ENCODE data around the gene DLK2. TPM values are rescaled to one million over a fixed set of nuclear protein-coding genes. Genes with fewer than 3 reads are reported as not detected.

Gene DLK2
- total RNA-seq, 1 experiment from 2014 or later = 1.6 TPM

- no peak overlapping the region for H3K4me2 ChIP-seq (ENCODE audit: low read length)
- TF ChIP-seq YY1 (IDR thresholded peaks at IDR 0.05; ENCODE audit: extremely low read depth, insufficient replicate concordance, low read depth, low read length) = no peak
- TF ChIP-seq SRF (IDR thresholded peaks at IDR 0.05; ENCODE audit: low read depth) = no peak
- CTCF ChIA-PET = no interaction called here
- H2AFZ ChIP-seq (ENCODE audit: low read depth, low read length, poor library complexity, severe bottlenecking) = no peak overlapping the region
- no peak overlapping the region for H3K4me3 ChIP-seq (replicated peaks in 1 of 2; ENCODE audit: low read depth in 1 of 2, low read length in 2 of 2)
- POLR2A ChIA-PET = interaction anchor here (0.8 kb wide), 1 partner anchor 16 kb away, joined by 4 read pairs; the partner anchor contains the start of gene TJAP1
- RAD21 ChIA-PET (ENCODE audit: low non-redundant PET in 1 of 2, low total read pairs in 2 of 2, uncharacterized antibody in 2 of 2, unreplicated experiment in 2 of 2) = no interaction called here
- no peaks in the 10 kb centered on the region for H3K27me3 ChIP-seq (ENCODE audit: insufficient read depth, low read length)
- H3K9me3 ChIP-seq (ENCODE audit: control insufficient read depth in 1 of 2, insufficient read depth in 1 of 2, low read depth in 1 of 2, low read length in 2 of 2) = no peaks in the 10 kb centered on the region
- H3K9ac ChIP-seq (ENCODE audit: low read length) = no peak overlapping the region
- H3K27ac ChIP-seq (ENCODE audit: low read depth, low read length) = no peak overlapping the region
- no peaks in the 10 kb centered on the region for H3K79me2 ChIP-seq (ENCODE audit: insufficient read depth, low read length)
- H4K20me1 ChIP-seq (ENCODE audit: insufficient read depth) = no peaks in the 10 kb centered on the region
- intact Hi-C loops (cut with micrococcal nuclease) = no loop called here
- H3K4me1 ChIP-seq (ENCODE audit: control insufficient read depth in 1 of 2, insufficient read depth in 2 of 2, low read length in 2 of 2) = peaks cover 3 to 16% of the 10 kb centered on the region in 2 experiments; a peak in 3 of 4 replicates
- H3K9me2 ChIP-seq (ENCODE audit: insufficient read depth) = no peaks in the 10 kb centered on the region
- ATAC-seq (no peak), DNase-seq (ENCODE audit: low read depth, low spot score) (no peak)
- no TSS peak for BruUV-seq (replicated peaks)
- H3K36me3 ChIP-seq (ENCODE audit: control insufficient read depth in 1 of 2, insufficient read depth in 2 of 2, low read length in 2 of 2) = no peaks in the 10 kb centered on the region
Observed at GRCh38 chr6:43461936-43462335, 6.6 kb upstream of the DLK2 start.

DNA sequence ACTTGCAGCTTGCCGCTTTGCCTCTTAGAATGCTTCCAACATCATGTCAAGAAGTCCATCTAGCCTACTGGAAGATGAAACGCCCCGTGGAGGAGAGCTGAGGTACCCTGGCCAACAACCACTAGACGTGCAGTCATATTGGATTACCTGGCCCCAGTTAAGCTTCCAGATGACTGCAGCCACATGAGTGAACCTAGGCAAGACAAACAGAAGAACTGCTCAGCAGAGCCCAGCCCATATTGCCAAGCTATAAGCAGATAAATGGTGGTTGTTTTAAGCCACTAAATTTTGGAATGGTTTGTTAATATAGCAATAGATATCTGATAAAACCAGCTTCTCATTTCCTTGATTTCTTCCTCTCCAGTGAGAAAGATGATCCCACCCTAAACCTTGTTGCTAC, 4.7 kb upstream of the DLK2 start:
- no peak overlapping the region for H3K9ac ChIP-seq (ENCODE audit: low read length)
- H3K9me3 ChIP-seq (ENCODE audit: control insufficient read depth in 1 of 2, insufficient read depth in 1 of 2, low read depth in 1 of 2, low read length in 2 of 2) = no peaks in the 10 kb centered on the region
- no peaks in the 10 kb centered on the region for H3K79me2 ChIP-seq (ENCODE audit: insufficient read depth, low read length)
- no peaks in the 10 kb centered on the region for H3K27me3 ChIP-seq (ENCODE audit: insufficient read depth, low read length)
- no peaks in the 10 kb centered on the region for H4K20me1 ChIP-seq (ENCODE audit: insufficient read depth)
- ATAC-seq (no peak), DNase-seq (ENCODE audit: low read depth, low spot score) (no peak)
- no peak for TF ChIP-seq TCF7L2 (IDR thresholded peaks at IDR 0.05; ENCODE audit: borderline replicate concordance, extremely low read depth, insufficient read depth, insufficient read length)
- TF ChIP-seq EGR1 (IDR thresholded peaks at IDR 0.05; ENCODE audit: low read depth) = no peak
- no peak for TF ChIP-seq FOSL1 (IDR thresholded peaks at IDR 0.05; ENCODE audit: low read depth)
- H3K9me2 ChIP-seq (ENCODE audit: insufficient read depth) = no peaks in the 10 kb centered on the region
- ChIA-PET POLR2A (no interaction called here), CTCF (interaction anchor here (0.9 kb wide), 1 partner anchor 37 kb away, joined by 3 read pairs; no protein-coding TSS in a partner anchor), RAD21 (ENCODE audit: low non-redundant PET in 1 of 2, low total read pairs in 2 of 2, uncharacterized antibody in 2 of 2, unreplicated experiment in 2 of 2) (no interaction called here)
- intact Hi-C loops (cut with micrococcal nuclease) = no loop called here
- H3K36me3 ChIP-seq (ENCODE audit: control insufficient read depth in 1 of 2, insufficient read depth in 2 of 2, low read length in 2 of 2) = no peaks in the 10 kb centered on the region
- H3K4me2 ChIP-seq (ENCODE audit: low read length) = no peak overlapping the region
- peaks cover 8 to 31% of the 10 kb centered on the region in 2 experiments; a peak in 3 of 4 replicates for H3K4me1 ChIP-seq (ENCODE audit: control insufficient read depth in 1 of 2, insufficient read depth in 2 of 2, low read length in 2 of 2)
- no peak overlapping the region for H2AFZ ChIP-seq (ENCODE audit: low read depth, low read length, poor library complexity, severe bottlenecking)
- H3K4me3 ChIP-seq (replicated peaks in 1 of 2; ENCODE audit: low read depth in 1 of 2, low read length in 2 of 2) = no peak overlapping the region
- BruUV-seq (replicated peaks) = no TSS peak
- H3K27ac ChIP-seq (ENCODE audit: low read depth, low read length) = no peak overlapping the region

Measured in HCT116 (cell line).